Transverse colon (tissue), 4 donors: Measurements from ENCODE around the gene DBH. TPM values are rescaled to one million over a fixed set of nuclear protein-coding genes. Genes with fewer than 3 reads are reported as not detected.

ENCODE experiments used
- DNase-seq: peaks from one replicate; pipeline ENCODE4 v3.0.0-alpha.2; 2019
- H3K27ac ChIP-seq, 4 donors: fragments of 200-600 bp; sonication (generic); 2 replicates each; pipeline ENCODE4 v1.5.1; 2016 to 2018; ENCODE audit warnings: inconsistent platforms in 4 of 4
- H3K27me3 ChIP-seq: fragments of 200-600 bp; sonication (generic); 2 replicates; pipeline ENCODE4 v1.5.1; 2017; ENCODE audit warnings: inconsistent platforms
- H3K36me3 ChIP-seq, 4 donors: fragments of 200-600 bp; sonication (generic); 2 replicates each; pipeline ENCODE4 v1.5.1; 2017 to 2019; ENCODE audit warnings: inconsistent platforms in 4 of 4
- H3K4me1 ChIP-seq, 4 donors: fragments of 200-600 bp; sonication (generic); 2 replicates each; pipeline ENCODE4 v1.5.1; 2017 to 2020; ENCODE audit warnings: inconsistent platforms in 4 of 4
- H3K4me3 ChIP-seq, 4 donors: fragments of 200-600 bp; sonication (generic); 1 replicate in 1 of 4; 2 replicates in 3 of 4; pipeline versions ENCODE4 v1.5.1 to v1.6.1; 2017 to 2019; ENCODE audit warnings: inconsistent platforms in 4 of 4
- H3K9me3 ChIP-seq, 2 donors: fragments of 200-600 bp; sonication (generic); 2 replicates each; pipeline ENCODE4 v1.5.1; 2017 to 2019; ENCODE audit warnings: inconsistent platforms in 2 of 2
- CTCF ChIP-seq, 5 experiments: fragments of 200-600 bp in 3 of 5; fragments of 450-650 bp in 2 of 5; sonication (generic) in 3 of 5; IDR thresholded peaks; 1 replicate in 2 of 5; 2 replicates in 3 of 5; pipeline ENCODE4 v1.5.1; 2016 to 2017; ENCODE audit warnings: antibody characterized with exemption in 5 of 5, inconsistent platforms in 3 of 5, mild to moderate bottlenecking in 2 of 5, moderate library complexity in 1 of 5
- EP300 ChIP-seq: sonication (generic); formaldehyde crosslinking; IDR thresholded peaks from one replicate; pipeline ENCODE4 v1.6.1; 2017; ENCODE audit warnings: antibody characterized with exemption, low read depth
- POLR2A ChIP-seq: fragments of 450-650 bp; IDR thresholded peaks from one replicate; pipeline ENCODE4 v1.6.1; 2016; ENCODE audit warnings: antibody characterized with exemption, mild to moderate bottlenecking, moderate library complexity
- POLR2AphosphoS5 ChIP-seq, 3 donors: sonication (generic); formaldehyde crosslinking; IDR thresholded peaks; one replicate each; pipeline ENCODE4 v1.6.1; 2016; ENCODE audit warnings: antibody characterized with exemption in 3 of 3
- WGBS, 2 donors: methylation state at CpG; one replicate each; pipeline ENCODE4 v1.1.5; 2018; ENCODE audit warnings: low coverage in 1 of 2; 5-methylcytosine and 5-hydroxymethylcytosine counted together
- in situ Hi-C, 4 donors: fragments of 200-750 bp; cut with MboI; loops; one replicate each; pipeline versions ENCODE4 v1.15.0 to v1.15.1; 2017; ENCODE audit warnings: low sequenced_read_pairs in 3 of 4, low pct_ligation_motif_present in 1 of 4, low pct_unique_long_range_greater_than_20kb in 1 of 4
- intact Hi-C: fragments of 100-400 bp; cut with DNase I; formaldehyde crosslinking; loops from one replicate; pipeline ENCODE4 v1.15.1; 2023; ENCODE audit warnings: low total_unique reads
- total RNA-seq, 4 donors: library from RNA; depleted of rRNA; stranded (reverse); fragments of >200 nt; gene quantifications; one replicate each; pipeline ENCODE4 v1.1.0, GENCODE V29; 2016

Gene DBH
- total RNA-seq, 4 donors from 2014 or later: not detected

GRCh38 chr9:133590231-133590855 is 45.8 kb upstream of the DBH start:
- WGBS, 2 donors: 67 to 89% methylated on average over 3 to 20 of the region's 20 CpGs

DNA sequence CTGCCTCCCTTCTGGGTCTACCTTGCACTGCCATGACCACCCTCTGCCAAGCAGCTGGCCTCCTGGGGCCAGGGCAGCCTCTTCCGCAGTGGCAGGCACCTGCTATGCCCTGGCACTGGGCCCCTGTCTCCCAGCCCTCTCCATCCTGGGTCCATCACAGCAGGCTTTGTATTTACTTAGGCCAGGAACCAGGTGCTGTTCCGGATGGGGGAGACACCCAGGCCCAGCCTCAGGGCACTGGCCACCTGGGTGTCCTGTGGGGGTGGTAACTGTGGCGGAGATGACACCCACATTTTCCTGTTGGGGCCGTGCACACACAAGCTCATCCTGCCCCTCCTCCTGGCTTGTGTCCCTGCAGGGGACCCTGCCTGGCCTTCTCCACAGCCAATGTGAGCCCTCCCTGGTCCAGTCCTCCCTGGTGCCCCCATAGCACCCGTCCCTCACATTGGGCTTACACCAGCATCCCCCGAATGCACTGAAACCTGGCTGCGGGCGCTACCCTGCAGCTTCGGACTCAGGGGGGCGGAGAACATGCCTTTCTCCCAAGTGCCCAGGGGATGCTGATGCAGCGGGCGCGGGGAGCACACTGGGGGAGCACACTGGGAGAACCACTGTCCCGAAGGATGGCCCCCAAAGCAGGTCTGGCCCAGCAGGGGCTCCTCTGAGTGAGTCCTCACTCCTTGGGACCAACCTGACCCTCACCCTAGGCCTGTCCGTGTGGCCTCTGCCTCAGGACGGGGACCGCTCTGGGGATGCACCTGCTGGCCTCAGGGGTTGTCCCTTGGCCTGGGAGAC is 44.9 kb upstream of the DBH start:
- no peaks in the 10 kb centered on the region for H3K9me3 ChIP-seq
- no peaks in the 10 kb centered on the region for H3K36me3 ChIP-seq
- in situ Hi-C loops: no loop called here
- no peak overlapping the region for H3K27ac ChIP-seq
- intact Hi-C loops: no loop called here
- no peak overlapping the region for H3K4me3 ChIP-seq
- TF ChIP-seq EP300: no peak
- TF ChIP-seq POLR2AphosphoS5 (IDR thresholded peaks at IDR 0.05): no peak
- no peak for TF ChIP-seq POLR2A
- no peak for TF ChIP-seq CTCF (IDR thresholded peaks at IDR 0.05)
- H3K27me3 ChIP-seq: peaks cover 7% of the 10 kb centered on the region
- 79% methylated on average over 12 of the region's 17 CpGs; no CpG with 5 or more reads in 1 of the 2 donors for WGBS, 2 donors
- H3K4me1 ChIP-seq: peaks cover 0 to under 1% (median 0%) of the 10 kb centered on the region in 4 donors
- DNase-seq: no peak

More at GRCh38 chr9:133590231-133590855, 45.8 kb upstream of the DBH start:
- H3K4me3 ChIP-seq: no peak overlapping the region
- no peak overlapping the region for H3K27ac ChIP-seq
- peaks cover 3 to 10% (median 6%) of the 10 kb centered on the region in 4 donors for H3K4me1 ChIP-seq
- no peaks in the 10 kb centered on the region for H3K36me3 ChIP-seq
- in situ Hi-C loops: no loop called here
- intact Hi-C loops: no loop called here
- DNase-seq: no peak
- H3K27me3 ChIP-seq: peaks cover 17% of the 10 kb centered on the region
- H3K9me3 ChIP-seq: no peaks in the 10 kb centered on the region
- TF ChIP-seq EP300: no peak
- TF ChIP-seq POLR2A: no peak
- TF ChIP-seq CTCF (IDR thresholded peaks at IDR 0.05): no peak
- no peak for TF ChIP-seq POLR2AphosphoS5 (IDR thresholded peaks at IDR 0.05)

GRCh38 chr9:133591985-133592384 is 44.2 kb upstream of the DBH start:
- in situ Hi-C loops (no loop called here), intact Hi-C loops (no loop called here)
- Histone ChIP-seq H3K36me3 (no peaks in the 10 kb centered on the region), H3K27ac (no peak overlapping the region), H3K4me3 (no peak overlapping the region), H3K27me3 (peaks cover 3% of the 10 kb centered on the region), H3K9me3 (peaks cover 2% of the 10 kb centered on the region in 2 donors), H3K4me1 (no peaks in the 10 kb centered on the region)
- TF ChIP-seq POLR2AphosphoS5 (IDR thresholded peaks at IDR 0.05) (no peak), POLR2A (no peak), CTCF (IDR thresholded peaks at IDR 0.05) (no peak), EP300 (no peak)
- no peak for DNase-seq
- WGBS, 2 donors: 48% methylated on average over 7 of the region's 10 CpGs; no CpG with 5 or more reads in 1 of the 2 donors

- intact Hi-C loops (no loop called here), in situ Hi-C loops (no loop called here)
- no peak for DNase-seq
- TF ChIP-seq POLR2AphosphoS5 (IDR thresholded peaks at IDR 0.05) (no peak), POLR2A (no peak), CTCF (IDR thresholded peaks at IDR 0.05) (no peak), EP300 (no peak)
- Histone ChIP-seq H3K9me3 (peaks cover 11% of the 10 kb centered on the region in 2 donors), H3K4me1 (no peaks in the 10 kb centered on the region), H3K4me3 (no peak overlapping the region), H3K27ac (no peak overlapping the region), H3K27me3 (peaks cover 3% of the 10 kb centered on the region), H3K36me3 (no peaks in the 10 kb centered on the region)
- 79% methylated on average over 16 of the region's 17 CpGs; no CpG with 5 or more reads in 1 of the 2 donors for WGBS, 2 donors
Observed at GRCh38 chr9:133592731-133593409, 43.3 kb upstream of the DBH start.
